HG03175 (cell line): ENCODE measurements around the gene ANO6.

Experiments used
- ATAC-seq: cut with Tn5 transposase; IDR thresholded peaks from one replicate; pipeline ENCODE4 v1.9.1; 2021; ENCODE audit warnings: mild to moderate bottlenecking, moderate library complexity; ENCODE audit not compliant: unreplicated experiment

The ANO6 gene

GRCh38 chr12:45276154-45276755, 60.4 kb downstream of the ANO6 start:
- ATAC-seq, result no peak

DNA sequence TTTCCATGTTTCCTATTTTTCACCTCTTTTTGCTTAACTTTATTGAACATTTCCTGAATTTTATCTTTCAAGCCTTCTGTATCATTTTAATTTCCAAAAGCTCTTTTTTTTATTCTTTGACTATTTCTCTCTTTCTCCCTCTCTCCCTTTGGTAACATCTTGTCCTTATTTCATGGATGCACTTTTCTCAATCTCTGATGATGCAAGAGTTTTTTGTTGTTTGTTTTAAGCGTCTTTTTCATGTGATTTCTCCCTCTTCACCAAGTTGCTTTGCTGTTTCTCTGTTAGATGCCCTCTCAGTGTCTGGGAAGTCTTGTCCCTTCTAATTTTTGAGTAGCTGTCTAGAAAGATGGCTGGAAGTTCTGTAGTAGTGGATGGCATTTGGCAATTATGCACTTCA, 62.6 kb downstream of the ANO6 start:
- ATAC-seq, result no peak

DNA sequence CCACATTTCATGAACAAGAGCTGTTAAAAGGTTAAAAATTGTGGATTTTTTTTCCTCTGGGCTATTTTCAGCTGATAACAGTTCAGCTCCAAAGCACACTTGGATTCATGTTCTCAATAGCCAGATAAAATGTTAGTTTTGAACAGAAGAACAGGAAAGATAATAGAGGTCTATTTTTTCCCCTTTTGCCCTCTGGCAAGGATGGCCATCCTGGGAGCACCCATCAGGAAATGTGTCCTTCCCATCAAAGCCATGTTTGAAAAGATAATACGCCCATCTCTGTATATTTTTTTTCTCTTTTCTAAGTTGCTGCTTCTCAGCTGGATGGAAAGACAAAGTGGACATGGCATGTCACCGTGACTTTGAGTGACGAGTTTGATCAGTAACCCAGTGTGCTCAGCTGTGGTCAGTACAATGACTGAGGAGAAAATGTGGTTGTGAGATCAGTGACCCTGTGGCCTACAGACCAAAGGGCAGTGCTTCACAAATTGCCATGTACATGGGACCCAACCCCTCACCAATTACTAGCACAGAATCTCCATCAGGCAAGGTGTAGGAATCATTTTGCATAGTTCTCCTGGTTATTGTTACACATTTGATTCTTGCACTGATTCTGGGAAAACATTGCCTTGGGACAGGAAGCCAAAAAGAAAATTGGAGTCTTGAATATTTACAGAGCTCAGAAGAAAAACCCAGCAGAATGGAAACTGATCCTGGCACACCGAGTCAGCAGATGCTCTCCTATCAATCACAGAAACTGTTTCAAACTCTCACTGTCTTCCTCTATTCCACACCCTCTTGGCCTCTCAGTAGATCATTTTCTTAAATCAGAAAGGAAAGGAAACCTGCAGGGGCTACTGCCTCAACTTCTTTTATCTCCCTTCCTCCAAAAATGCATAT, 64.3 kb downstream of the ANO6 start:
- no peak for ATAC-seq

DNA sequence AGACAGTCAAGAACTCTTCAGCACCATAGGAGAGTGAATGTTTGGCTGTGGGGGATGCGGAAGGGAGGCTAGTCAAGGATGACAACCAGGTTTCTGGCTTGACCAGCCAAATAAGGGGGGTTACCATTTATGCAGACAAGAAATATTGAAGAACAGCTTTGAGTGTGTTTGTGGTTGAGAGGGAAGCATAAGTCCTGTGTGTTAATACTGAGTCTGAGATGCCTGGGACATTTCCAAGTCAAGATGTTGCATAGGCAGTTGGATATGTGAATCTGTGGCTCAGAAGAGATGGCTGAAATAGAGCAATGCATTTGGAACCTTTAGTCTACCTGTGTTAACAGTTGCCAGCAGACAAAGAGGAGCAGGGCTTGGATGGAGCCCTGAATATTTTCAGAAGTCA, 66.1 kb downstream of the ANO6 start:
- no peak for ATAC-seq

- ATAC-seq, result no peak
These were observed 66.5 kb downstream of the ANO6 start for GRCh38 chr12:45282411-45282810.

GRCh38 chr12:45284096-45284901, 68.4 kb downstream of the ANO6 start:
- ATAC-seq, result no peak

DNA sequence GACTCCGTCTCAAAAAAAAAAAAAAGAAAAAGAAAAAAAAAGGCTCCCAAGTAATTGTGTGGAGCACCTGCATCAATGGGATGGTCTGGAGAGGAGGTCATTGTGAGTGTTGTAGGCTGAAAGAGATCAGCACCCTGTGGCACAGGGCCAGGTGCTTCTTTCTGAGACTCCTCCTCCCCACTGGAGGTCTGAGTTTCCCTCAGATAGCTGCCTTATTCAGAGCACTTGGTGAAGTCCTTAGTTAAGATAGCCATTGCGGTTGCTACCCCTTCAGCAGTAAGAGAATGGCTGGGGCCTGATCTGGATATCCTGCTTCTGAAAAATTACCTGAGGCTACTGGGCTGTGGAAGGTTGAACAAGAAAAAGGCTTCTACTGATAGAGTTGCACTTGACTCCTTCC, 69.8 kb downstream of the ANO6 start:
- ATAC-seq, result no peak

DNA sequence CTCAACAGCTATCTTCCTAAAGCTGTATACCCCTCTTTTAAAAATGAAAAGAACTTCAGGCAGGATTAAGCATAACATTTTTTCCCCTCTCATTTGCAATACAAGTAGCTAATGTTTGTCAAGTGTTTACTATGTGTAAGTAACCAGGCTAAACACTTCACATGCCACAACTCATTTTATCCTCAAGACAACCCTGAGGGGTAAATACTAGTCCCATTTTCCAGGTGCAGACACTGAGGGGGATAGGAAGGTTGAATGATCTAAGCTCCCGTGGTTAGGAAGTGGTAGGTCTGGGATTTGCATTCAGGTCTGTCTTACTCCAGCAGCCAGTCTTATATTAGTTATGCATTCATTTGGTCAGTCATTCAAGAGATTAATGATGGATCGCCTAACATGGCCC, 70.7 kb downstream of the ANO6 start:
- no peak for ATAC-seq

GRCh38 chr12:45289245-45290215, 73.6 kb downstream of the ANO6 start:
- no peak for ATAC-seq

GRCh38 chr12:45290216-45290605, 74.3 kb downstream of the ANO6 start:
- ATAC-seq, result no peak

DNA sequence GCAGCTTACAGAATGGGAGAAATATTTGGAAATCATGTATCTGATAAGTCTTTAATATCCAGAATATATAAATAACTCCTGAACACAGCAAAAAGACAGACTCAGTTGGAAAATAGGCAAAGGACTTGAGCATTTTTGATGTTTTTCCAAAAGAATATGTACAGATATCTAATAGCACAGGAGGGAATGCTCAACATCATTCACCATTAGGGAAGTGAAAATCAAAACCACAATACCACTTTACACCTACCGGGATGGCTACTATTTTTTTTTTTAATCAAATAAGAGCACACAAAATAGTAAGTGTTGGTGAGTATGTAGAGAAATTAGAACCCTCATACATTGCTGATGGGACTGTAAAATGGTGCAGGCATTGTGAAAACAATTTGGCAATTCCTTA, 75.6 kb downstream of the ANO6 start:
- ATAC-seq, result no peak

DNA sequence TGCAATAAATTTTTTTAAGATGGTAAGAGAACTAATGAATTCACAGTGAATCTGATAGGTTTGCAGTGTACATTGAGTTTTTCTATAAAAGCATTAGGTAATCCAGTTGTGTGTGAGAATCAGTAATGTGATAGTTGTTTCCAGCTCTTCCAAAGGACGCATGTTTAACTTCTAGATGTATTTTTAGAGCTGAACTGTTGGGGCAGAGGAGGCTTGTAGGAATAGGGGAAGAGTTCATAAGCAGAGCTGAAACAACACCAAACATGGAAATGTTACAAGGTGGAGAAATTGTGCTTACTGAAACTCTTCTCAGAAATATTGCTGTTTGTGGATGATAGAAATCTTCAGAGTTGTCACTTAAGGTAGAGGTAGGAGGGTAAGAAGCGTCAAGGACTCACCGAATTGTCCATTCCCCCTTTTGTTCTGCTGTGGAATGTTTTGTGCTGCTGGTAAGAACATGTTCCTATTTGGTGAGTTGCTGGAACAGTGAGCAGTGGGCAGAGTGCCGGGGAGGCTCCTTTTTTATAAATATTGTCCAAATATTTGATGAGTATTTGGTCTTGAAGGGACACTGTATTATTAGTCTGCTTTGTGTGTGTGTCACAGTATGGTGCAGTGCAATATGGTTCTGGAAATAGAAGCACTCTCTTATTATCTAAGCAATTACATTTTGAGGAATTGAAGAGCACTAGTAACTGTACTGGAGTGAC, 76.7 kb downstream of the ANO6 start:
- ATAC-seq, result no peak

DNA sequence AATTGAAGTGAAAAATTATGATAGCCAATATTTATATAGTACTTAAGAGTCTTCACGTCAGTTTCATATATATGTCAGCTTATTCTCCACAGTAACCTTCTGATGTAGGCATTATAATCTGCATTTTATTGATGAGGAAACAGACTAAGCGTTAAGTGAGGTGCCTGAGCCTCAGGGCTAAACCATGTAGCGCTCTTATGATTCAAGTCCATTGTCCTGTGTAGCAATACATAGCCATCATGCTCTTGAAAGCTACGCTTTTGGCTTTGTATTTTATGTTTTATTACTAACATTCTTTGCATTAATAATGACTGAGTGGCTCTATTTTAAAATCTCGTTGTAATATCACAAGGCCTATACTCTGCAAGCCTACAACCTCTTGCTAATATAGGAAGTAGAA, 79.0 kb downstream of the ANO6 start:
- ATAC-seq, result no peak

DNA sequence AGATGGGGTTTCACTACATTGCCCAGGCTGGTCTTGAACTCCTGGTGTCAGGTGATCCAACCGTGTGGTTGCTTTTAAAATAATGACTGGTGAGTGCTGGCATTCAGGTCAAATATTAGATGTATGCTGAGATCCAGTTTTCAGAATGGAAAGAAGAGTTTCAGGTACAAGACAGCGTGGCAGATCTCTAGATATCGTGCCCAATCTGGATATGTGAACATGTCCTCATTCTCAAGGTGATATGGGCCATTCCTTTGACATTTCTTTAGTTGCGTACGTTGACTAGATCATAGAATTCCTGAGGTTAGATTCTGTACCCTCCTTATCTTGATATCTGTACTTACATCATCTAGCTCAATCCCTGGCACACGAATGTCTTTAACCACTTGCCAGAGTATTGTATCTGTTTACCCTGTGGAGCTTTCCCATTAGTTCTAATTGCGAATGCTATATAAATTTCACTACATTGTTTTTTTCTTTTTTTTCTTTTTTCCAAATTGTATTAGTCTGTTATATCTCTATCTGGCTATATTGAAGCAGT, 80.2 kb downstream of the ANO6 start:
- ATAC-seq, result no peak

DNA sequence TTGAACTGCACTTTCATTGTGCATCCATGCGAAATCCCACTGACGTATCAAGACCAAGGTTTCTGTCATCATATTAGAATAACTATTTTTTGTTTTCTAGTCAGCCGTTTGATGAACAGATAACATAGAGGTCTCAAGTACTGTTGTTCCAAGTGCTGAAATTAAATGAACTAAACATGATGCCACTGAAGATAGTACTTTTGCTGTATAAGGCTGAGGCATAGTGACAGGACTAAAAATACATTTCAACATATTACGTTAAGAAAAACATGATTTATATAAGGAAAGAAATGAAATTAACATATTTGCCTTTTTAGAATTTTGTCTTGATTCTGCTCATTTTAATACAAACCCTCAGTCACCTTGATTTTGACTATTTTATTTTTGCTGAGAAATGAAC, 82.2 kb downstream of the ANO6 start:
- no peak for ATAC-seq

GRCh38 chr12:45298721-45299692, 83.1 kb downstream of the ANO6 start:
- ATAC-seq, result no peak

DNA sequence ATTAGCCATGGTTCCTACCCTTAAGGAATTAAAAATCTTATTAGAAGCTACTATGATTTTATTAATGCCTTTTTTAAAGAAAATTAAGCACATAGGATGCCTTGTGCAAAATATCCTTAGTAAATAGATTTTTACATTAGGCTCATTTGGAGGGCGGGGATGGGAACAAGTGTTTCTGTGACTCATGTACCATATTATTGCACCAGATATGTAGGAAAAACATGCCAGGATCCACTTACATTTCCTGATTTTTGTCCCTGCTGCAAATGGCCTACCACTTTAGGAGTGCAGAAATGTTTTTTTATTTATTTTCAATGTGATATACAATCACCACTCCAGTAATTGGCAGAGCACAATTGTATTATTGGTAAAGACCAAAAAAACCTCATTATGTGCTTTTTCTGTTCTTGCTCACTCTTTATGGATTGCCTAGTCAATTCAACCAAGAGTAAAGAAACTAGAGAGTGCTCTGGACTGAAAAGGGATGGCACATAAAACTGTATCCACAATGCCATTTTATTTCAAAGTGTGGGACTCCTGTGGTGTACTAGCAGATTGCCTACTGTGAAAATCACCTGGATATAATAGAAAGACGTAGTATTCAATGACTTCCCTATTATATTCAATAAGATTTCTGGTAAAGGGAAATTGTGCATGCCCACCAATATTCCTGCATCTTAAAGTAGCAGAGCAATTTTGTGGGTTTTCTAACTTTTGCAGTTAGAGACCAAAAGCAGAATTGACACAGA, 86.9 kb downstream of the ANO6 start:
- no peak for ATAC-seq

DNA sequence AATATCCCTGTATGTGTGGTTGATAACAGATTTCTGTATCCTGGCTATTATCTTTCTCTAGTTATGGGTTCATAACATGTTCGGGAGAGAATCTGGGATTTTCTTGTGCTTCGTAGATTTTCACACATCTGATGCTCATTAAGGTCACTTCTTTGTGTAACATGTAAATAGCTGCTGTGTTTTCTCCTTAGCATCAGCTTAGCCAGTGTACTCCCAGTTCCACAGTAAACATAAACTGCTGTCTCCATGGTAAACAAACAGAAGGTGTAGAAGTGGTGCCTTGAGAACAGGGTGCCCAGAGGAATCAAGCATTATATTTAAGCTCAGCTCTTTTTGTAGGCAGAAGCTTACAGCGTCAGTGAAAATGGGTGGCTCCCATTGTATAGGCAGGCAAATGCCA, 88.0 kb downstream of the ANO6 start:
- ATAC-seq, result no peak
